ENCODE measurements around the gene ECHS1.
A peak's percentile ranks its signal among the peaks of the same experiment; 100 is the strongest.

GRCh38 chr10:133394064-133394663 is 21.0 kb upstream of the ECHS1 start, which contains the start of gene MTG1:
- TF ChIP-seq, protein P1, sequence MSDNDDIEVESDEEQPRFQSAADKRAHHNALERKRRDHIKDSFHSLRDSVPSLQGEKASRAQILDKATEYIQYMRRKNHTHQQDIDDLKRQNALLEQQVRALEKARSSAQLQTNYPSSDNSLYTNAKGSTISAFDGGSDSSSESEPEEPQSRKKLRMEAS (IDR thresholded peaks at IDR 0.05), result peak; percentile 94
- TF ChIP-seq CTCF (IDR thresholded peaks at IDR 0.05) (no peak), NPAS2 (CRISPR knock-in tag; IDR thresholded peaks at IDR 0.05; ENCODE audit: borderline replicate concordance) (no peak), POLR2A (IDR thresholded peaks at IDR 0.05; ENCODE audit: low read length) (peak; percentile 89), NR3C1 (IDR thresholded peaks at IDR 0.05) (no peak), HEYL (CRISPR knock-in tag; IDR thresholded peaks at IDR 0.05) (no peak), MAFK (IDR thresholded peaks at IDR 0.05; ENCODE audit: partially characterized antibody) (no peak)
